Retinal pigment epithelial cell (primary cell): ENCODE measurements around the gene ARHGAP26.
"Not testable (repeated sequence)": the region's sequence is repeated elsewhere in the genome, so short reads cannot be mapped to it uniquely, and the experiment has no call there.

Experiments
- DNase-seq: peaks from one replicate; pipeline ENCODE4 v3.0.0-alpha.2; 2010; ENCODE audit warnings: low read depth
- H3K4me3 ChIP-seq: 2 replicates; pipeline ENCODE4 v1.5.1; 2011; ENCODE audit warnings: mild to moderate bottlenecking, low read length, control low read depth, moderate library complexity
- TF ChIP-seq, protein P1 (sequence below): conservative IDR thresholded peaks from 2 replicates; pipeline ENCODE4 v1.5.1; 2011; ENCODE audit warnings: low read depth, low read length, control low read depth, inconsistent platforms

ARHGAP26 gene

DNA sequence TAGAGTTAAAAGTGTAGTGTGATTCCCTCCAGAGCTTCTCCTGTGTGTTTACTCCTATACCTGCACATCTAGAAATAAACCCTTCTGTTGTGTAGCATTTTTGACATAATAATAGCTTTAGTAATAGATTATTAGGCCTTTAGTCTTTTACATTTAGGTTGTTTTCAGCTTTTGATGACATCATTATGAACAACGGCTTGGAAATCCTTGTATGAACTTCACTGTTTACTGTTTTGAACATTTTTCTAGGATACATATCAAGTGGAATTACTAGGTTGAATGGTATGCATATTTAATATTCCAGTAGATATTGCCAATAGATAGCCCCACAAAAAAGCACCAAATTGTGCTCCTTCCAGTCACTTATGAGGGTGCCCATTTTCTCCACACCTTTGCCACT, 174.0 kb downstream of the ARHGAP26 start:
- DNase-seq = no peak
- no peak overlapping the region for H3K4me3 ChIP-seq
- TF ChIP-seq, protein P1, sequence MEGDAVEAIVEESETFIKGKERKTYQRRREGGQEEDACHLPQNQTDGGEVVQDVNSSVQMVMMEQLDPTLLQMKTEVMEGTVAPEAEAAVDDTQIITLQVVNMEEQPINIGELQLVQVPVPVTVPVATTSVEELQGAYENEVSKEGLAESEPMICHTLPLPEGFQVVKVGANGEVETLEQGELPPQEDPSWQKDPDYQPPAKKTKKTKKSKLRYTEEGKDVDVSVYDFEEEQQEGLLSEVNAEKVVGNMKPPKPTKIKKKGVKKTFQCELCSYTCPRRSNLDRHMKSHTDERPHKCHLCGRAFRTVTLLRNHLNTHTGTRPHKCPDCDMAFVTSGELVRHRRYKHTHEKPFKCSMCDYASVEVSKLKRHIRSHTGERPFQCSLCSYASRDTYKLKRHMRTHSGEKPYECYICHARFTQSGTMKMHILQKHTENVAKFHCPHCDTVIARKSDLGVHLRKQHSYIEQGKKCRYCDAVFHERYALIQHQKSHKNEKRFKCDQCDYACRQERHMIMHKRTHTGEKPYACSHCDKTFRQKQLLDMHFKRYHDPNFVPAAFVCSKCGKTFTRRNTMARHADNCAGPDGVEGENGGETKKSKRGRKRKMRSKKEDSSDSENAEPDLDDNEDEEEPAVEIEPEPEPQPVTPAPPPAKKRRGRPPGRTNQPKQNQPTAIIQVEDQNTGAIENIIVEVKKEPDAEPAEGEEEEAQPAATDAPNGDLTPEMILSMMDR = no peak

DNA sequence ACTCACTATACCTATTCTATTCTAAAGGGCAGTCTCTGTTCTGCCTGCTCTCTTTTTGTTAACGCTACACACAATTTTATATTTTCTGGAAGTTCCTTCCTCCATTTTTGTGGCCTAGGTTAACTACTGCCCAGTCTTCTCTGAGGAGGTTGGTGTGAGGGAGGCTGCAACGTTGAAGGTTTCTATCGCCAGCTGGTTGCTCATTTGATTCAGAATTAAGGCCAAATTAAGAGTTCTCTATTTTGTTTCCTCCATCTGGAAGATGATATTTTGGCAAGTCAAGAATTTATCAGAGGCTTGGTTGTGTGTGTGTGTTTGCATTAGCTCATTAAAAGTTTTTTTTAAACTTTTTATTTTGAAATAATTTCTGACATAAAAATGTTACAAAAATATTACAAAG, 175.1 kb downstream of the ARHGAP26 start:
- TF ChIP-seq, protein P1 = no peak
- no peak overlapping the region for H3K4me3 ChIP-seq
- no peak for DNase-seq

DNA sequence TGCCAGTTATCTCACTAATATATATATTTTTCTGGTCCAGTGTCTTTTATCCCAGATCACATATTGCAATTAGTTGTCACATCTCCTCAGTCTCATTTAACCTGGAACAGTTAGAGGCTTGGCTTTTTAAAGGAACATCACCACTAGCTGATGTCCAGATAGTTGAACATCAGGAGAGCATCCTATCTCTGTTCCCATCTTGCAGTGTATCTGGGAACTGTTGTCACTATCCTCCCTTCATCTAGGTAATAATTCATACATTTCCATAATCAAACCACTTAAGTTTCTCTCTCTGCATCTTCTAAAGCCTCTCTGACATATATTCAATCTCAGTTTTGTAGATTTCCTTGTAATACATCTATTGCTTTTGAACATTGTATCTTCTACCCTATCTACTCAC, 175.7 kb downstream of the ARHGAP26 start:
- TF ChIP-seq, protein P1 = no peak
- DNase-seq = no peak
- no peak overlapping the region for H3K4me3 ChIP-seq

DNA sequence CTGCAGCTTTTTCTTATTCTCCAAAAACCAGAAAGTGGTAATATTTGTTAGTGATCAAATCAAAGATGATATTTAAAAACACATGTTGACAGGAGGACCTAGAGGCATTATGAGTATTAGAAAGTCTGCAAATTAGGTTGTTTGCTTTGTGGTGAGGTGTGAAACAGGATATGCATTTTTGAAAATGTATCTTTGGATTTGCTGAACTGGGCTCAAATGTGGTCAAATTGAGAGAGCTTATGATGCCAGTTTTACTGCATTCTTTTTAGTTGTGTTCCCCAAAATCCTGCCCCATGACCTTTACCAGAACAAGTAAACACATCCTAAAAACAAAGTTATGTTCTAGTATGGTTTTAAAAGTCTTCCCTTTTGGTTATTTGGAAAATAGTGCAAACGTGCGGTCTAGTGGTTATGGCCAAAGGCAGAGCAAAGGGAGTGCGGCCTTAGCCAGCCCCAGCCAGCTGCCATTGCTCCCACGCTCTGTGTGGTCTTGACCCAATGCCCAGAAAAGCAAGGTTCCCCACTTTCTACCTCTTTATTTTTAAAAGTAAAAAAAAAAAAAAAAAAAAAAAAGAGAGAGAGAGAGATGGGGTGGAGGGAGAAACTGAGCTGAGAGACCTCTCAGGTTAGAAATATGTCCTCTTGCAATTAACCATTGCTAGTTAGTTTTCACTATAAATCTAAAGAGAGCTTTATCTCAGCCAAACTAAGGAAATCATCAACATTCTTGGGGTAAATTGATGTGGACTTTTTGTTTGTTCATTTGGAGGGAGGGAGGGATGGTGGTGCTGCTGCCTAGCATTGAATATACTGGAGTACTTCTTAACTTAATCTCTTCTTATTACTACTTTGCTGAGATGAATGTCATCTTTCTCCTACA, 176.6 kb downstream of the ARHGAP26 start:
- TF ChIP-seq, protein P1 = no peak
- no peak overlapping the region for H3K4me3 ChIP-seq
- DNase-seq = no peak

DNA sequence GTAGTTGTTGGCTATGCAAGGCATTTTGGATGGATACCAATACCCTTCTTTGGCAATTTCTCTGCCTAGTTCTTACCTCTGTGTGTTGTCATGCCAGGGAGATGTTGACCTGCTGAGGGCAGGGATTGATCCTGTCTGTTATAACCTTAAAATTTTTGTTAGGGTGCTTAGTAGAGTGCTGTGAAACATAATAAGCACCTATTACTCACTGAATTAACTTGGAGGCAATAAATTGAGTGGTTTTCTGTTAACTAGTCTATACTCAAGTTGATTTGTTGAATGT, 177.2 kb downstream of the ARHGAP26 start:
- no peak for DNase-seq
- H3K4me3 ChIP-seq = no peak overlapping the region
- TF ChIP-seq, protein P1 = no peak

DNA sequence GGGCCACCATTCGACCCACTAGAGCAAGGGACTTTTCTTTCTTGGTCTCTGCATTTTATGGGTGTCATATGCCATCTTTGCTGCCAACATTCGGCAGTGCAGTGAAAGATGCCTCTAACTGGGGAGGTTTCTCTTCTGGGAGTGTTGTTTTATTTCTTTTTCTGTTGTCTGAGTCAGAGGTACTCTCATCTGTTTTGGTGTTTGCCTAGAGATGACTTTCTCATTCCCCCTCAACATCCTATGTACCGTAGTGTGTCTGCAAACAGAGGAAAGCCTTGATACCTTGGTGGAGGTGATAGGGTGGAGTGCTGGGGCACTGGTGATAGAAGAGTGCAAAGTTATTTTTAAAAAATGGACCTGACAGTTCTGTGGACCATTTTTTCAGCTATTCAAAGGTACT, 182.1 kb downstream of the ARHGAP26 start:
- DNase-seq = no peak
- TF ChIP-seq, protein P1 = no peak
- H3K4me3 ChIP-seq = no peak overlapping the region

DNA sequence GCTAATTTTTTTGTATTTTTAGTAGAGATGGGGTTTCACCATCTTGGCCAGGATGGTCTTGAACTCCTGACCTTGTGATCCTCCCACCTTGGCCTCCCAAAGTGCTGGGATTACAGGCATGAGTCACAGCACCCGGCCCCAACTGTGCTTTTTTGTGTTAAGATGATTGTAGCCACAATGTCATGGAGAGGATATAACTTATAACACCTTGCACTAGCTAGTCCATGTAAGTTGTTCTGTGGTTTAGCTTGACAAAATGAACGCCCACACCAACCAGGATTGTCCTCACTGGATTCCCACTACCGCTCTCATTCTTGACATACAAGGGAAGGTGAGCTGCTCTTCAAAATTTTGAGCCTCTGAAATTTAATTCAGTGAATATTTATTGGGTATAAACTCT, 182.7 kb downstream of the ARHGAP26 start:
- DNase-seq, H3K4me3 ChIP-seq: not testable (repeated sequence)

DNA sequence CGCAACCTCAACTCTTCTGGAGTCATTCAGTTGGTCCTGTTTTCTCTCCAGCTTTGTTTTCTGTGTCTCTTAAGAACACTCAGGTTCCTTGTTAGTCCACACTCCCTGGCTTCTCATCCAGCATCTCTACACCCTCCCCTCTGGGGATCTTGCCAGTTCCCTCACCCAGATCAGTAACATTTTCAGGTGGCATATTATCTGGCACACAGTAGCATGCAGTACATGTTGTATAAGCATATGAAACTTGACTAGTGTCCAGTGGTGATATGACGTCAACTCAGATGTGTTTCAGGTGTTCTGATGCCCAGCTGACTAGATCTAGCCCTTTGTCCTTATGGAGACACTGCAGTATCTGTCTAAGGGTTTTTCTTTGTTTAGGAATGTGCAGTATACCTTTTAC, 184.3 kb downstream of the ARHGAP26 start:
- H3K4me3 ChIP-seq = no peak overlapping the region
- TF ChIP-seq, protein P1 = no peak
- DNase-seq = no peak
